HEK293 (cell line): ENCODE results near the gene GID8.

Source experiments
- BCL6B ChIP-seq: fragments of 450-650 bp; formaldehyde crosslinking; IDR thresholded peaks from 2 replicates; pipeline ENCODE4 v1.5.1; 2017; ENCODE audit warnings: missing biosample characterization, missing genetic modification characterization
- CTCF ChIP-seq: fragments of 450-650 bp; formaldehyde crosslinking; IDR thresholded peaks from 2 replicates; pipeline ENCODE4 v1.5.1; 2016; ENCODE audit warnings: missing biosample characterization, missing genetic modification characterization
- SP2 ChIP-seq: fragments of 450-650 bp; formaldehyde crosslinking; IDR thresholded peaks from 2 replicates; pipeline ENCODE4 v1.5.1; 2016; ENCODE audit warnings: missing biosample characterization, missing genetic modification characterization
- WT1 ChIP-seq: fragments of 450-650 bp; formaldehyde crosslinking; IDR thresholded peaks from 2 replicates; pipeline ENCODE4 v1.5.1; 2016; ENCODE audit warnings: missing biosample characterization, missing genetic modification characterization
- ZBTB21 ChIP-seq: fragments of 450-650 bp; formaldehyde crosslinking; IDR thresholded peaks from 2 replicates; pipeline ENCODE4 v1.5.1; 2017; ENCODE audit warnings: missing biosample characterization, missing genetic modification characterization
- ZNF157 ChIP-seq: fragments of 450-650 bp; formaldehyde crosslinking; IDR thresholded peaks from 2 replicates; pipeline ENCODE4 v1.5.1; 2016; ENCODE audit warnings: missing biosample characterization, missing genetic modification characterization
- ZNF175 ChIP-seq: fragments of 450-650 bp; formaldehyde crosslinking; IDR thresholded peaks from 2 replicates; pipeline ENCODE4 v1.5.1; 2016; ENCODE audit warnings: missing biosample characterization, missing genetic modification characterization
- ZNF24 ChIP-seq: fragments of 450-650 bp; formaldehyde crosslinking; IDR thresholded peaks from 2 replicates; pipeline ENCODE4 v1.5.1; 2016; ENCODE audit warnings: missing biosample characterization, missing genetic modification characterization
- ZNF600 ChIP-seq: fragments of 450-650 bp; formaldehyde crosslinking; IDR thresholded peaks from 2 replicates; pipeline ENCODE4 v1.5.1; 2016; ENCODE audit warnings: missing biosample characterization, missing genetic modification characterization

DNA sequence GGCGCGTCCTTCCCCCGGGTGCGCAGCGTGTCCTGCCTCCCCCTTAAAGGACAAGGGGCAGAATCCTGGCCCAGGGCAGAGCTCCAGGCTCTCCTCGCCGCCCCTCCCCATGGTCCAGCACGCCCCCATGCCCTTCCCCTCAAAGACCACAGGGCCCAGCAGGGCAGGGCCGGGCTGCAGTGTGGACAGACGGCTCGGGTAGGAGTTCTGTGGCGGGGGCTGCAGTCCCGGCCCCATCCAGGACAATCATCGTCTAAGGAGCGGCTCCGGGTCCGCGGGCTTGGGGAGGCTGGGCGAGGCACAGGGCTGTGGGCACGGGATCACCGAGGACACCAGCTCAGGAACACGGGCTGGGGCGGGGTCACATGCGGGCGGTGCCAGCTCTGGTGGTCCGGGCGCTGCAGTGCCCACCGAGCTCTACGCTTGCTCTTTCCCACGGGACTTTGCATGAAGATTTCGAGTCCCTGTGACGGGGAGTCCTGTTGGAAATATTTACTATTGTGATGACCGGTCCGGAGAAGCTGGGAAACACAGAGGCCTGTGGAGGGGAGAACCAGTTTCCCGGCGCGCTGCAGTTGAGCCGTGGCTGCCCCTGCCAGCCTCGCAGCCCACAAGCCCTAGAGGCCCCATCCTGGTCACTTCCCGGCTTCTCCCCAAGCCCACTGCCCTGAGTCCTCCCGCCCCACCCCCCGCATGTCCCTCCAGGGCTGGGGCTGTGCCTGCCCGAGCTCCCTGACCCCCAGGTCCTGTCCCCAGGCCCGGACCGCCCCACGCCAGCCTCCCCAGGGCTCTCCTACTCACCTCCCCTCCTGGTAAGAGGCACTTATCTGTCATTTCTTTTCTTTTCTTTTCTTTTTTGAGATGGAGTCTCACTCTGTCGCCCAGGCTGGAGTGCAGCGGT lies 35.1 kb downstream of the GID8 start:
- no peak for TF ChIP-seq ZNF24 (tag by site-specific recombination)
- no peak for TF ChIP-seq WT1 (tag by site-specific recombination)
- no peak for TF ChIP-seq ZNF157 (tag by site-specific recombination)
- no peak for TF ChIP-seq ZNF175 (tag by site-specific recombination)
- TF ChIP-seq ZNF600 (tag by site-specific recombination) = no peak
- no peak for TF ChIP-seq BCL6B (tag by site-specific recombination)
- no peak for TF ChIP-seq ZBTB21
- no peak for TF ChIP-seq SP2 (tag by site-specific recombination)
- no peak for TF ChIP-seq CTCF (tag by site-specific recombination)
